ENCODE measurements around the gene LSM4. TPM values are rescaled to one million over a fixed set of nuclear protein-coding genes. Genes with fewer than 3 reads are reported as not detected.

Gene LSM4
- total and polyA plus RNA-seq, 3 donors from 2014 or later, result 196 to 241 (median 212) TPM

GRCh38 chr19:18270326-18270725 is 52.5 kb downstream of the LSM4 start:
- 92 to 93% methylated on average over 9 of the region's 9 CpGs for WGBS, 2 donors
- no peak for DNase-seq
- TF ChIP-seq POLR2A (IDR thresholded peaks at IDR 0.05) (no peak), CTCF (IDR thresholded peaks at IDR 0.05) (no peak)
- Histone ChIP-seq H3K9me3 (no peaks in the 10 kb centered on the region), H3K27ac (no peak overlapping the region), H3K27me3 (no peaks in the 10 kb centered on the region), H3K4me1 (peaks cover 14% of the 10 kb centered on the region), H3K36me3 (ENCODE audit: low read depth, missing control alignments) (no peaks in the 10 kb centered on the region), H3K4me3 (no peak overlapping the region)
- intact Hi-C loops (cut with DNase I; ENCODE audit: low total_unique reads), result no loop called here

- Histone ChIP-seq H3K4me3 (no peak overlapping the region), H3K27ac (no peak overlapping the region), H3K36me3 (ENCODE audit: low read depth, missing control alignments) (no peaks in the 10 kb centered on the region), H3K4me1 (peaks cover 2% of the 10 kb centered on the region), H3K9me3 (no peaks in the 10 kb centered on the region), H3K27me3 (no peaks in the 10 kb centered on the region)
- WGBS, 2 donors, result 77 to 95% methylated on average over 2 of the region's 2 CpGs
- TF ChIP-seq CTCF (IDR thresholded peaks at IDR 0.05), result no peak
- no peak for TF ChIP-seq POLR2A (IDR thresholded peaks at IDR 0.05)
- DNase-seq, result no peak
- intact Hi-C loops (cut with DNase I; ENCODE audit: low total_unique reads), result no loop called here
These were observed 53.7 kb downstream of the LSM4 start for GRCh38 chr19:18269070-18269723.

GRCh38 chr19:18266771-18267686 is 55.8 kb downstream of the LSM4 start:
- no peaks in the 10 kb centered on the region for H3K4me1 ChIP-seq
- 87 to 91% methylated on average over 23 to 39 of the region's 42 CpGs for WGBS, 2 donors
- intact Hi-C loops (cut with DNase I; ENCODE audit: low total_unique reads), result no loop called here

GRCh38 chr19:18265582-18265981 is 57.3 kb downstream of the LSM4 start:
- Histone ChIP-seq H3K4me1 (no peaks in the 10 kb centered on the region), H3K36me3 (ENCODE audit: low read depth, missing control alignments) (no peaks in the 10 kb centered on the region), H3K9me3 (no peaks in the 10 kb centered on the region), H3K4me3 (no peak overlapping the region), H3K27me3 (no peaks in the 10 kb centered on the region), H3K27ac (no peak overlapping the region)
- intact Hi-C loops (cut with DNase I; ENCODE audit: low total_unique reads), result no loop called here
- DNase-seq, result no peak
- no peak for TF ChIP-seq POLR2A (IDR thresholded peaks at IDR 0.05)
- no peak for TF ChIP-seq CTCF (IDR thresholded peaks at IDR 0.05)
- WGBS, 2 donors, result 86% methylated on average over 7 of the region's 7 CpGs; no CpG with 5 or more reads in 1 of the 2 donors

More at GRCh38 chr19:18266771-18267686, 55.8 kb downstream of the LSM4 start:
- DNase-seq, result no peak
- H3K27ac ChIP-seq, result no peak overlapping the region
- TF ChIP-seq CTCF (IDR thresholded peaks at IDR 0.05) (no peak), POLR2A (IDR thresholded peaks at IDR 0.05) (no peak)
- no peak overlapping the region for H3K4me3 ChIP-seq
- no peaks in the 10 kb centered on the region for H3K36me3 ChIP-seq (ENCODE audit: low read depth, missing control alignments)
- no peaks in the 10 kb centered on the region for H3K9me3 ChIP-seq
- no peaks in the 10 kb centered on the region for H3K27me3 ChIP-seq
